Brain pericyte (primary cell): ENCODE measurements around the gene TCERG1L.

Source experiments
- DNase-seq: peaks from one replicate; pipeline ENCODE4 v3.0.0-alpha.2; 2012; ENCODE audit warnings: low read depth, low spot score

Gene TCERG1L

DNA sequence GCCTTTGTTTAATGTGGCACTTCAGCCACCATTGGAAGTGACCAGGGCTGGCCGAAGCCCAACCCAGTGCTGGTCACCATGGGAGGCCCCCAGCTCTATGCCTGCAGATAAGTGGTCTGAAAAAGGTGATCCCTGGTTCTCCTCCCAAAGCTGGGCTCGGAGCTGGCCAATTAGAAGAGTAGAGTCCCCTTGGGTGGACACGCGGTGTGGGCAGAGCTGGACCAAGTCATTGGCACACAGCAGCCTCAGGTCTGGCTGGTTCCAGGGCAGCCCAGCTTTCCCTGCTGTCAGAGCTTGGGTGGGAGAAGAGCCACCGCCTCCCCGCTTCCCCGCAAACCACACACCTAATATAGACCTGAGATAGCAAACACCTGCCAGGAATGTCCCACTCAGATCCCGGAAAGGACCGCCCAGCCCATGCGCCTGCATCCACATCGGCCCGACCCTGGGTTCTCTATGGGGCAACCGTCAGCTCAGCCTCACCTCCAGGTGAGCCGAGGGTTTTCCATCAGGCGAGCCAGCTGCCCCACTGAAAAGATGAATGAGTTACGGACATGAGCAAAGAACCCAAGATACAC is 84.3 kb downstream of the TCERG1L start:
- no peak for DNase-seq

GRCh38 chr10:131226446-131227162 is 84.9 kb downstream of the TCERG1L start:
- no peak for DNase-seq

- no peak for DNase-seq
Observed at GRCh38 chr10:131224106-131224505, 87.4 kb downstream of the TCERG1L start.

- no peak for DNase-seq
Observed at GRCh38 chr10:131223422-131223821, 88.1 kb downstream of the TCERG1L start.

DNA sequence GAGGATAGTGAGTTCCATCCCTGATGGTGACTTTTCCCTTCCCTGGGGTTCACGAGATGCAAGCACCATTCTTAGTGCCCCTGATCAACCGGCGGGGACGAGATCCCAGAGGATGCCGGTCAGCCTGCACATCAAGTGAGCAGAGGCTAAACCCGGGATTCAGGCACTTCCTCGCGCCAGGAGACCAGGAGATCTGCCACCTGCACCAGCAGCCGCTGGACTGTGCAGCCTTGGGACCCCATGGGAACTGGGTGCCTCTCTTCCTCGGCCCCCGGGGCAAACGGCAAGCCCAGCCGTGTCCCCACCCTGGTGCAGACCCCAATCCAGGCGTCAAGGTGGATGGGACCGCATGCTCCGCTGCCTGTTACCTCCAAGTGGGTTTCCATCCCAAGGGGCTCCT is 88.5 kb downstream of the TCERG1L start:
- no peak for DNase-seq

GRCh38 chr10:131221632-131222277 is 89.8 kb downstream of the TCERG1L start:
- no peak for DNase-seq

DNA sequence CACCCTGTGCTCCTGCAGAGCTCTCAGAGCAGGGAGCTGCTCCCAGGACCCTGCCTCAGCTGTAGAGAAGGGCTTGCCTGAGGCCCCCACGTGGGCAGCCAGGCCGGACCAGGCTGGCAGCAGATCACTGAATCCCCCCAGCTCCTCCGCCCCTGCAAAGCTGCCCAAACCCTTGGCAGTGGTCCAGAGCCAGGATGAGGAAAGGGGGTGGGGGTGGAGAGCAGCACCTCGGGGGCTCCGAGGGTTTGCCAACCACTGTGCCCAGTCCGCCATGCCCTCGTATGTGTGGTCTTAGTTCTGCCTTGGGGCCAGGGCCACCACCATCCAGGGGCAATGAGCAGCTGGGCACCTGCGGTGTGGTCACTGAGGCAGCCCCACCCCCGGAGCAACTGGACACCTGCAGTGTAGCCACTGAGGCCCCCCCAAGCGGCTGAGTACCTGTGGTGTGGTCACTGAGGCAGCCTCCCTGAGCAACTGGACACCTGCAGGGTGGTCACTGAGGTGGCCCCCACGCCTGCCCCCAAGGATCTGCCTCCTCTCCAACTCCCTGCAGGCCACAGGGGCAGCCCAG is 90.8 kb downstream of the TCERG1L start:
- DNase-seq, result no peak

GRCh38 chr10:131219955-131220489 is 91.5 kb downstream of the TCERG1L start:
- DNase-seq, result no peak

DNA sequence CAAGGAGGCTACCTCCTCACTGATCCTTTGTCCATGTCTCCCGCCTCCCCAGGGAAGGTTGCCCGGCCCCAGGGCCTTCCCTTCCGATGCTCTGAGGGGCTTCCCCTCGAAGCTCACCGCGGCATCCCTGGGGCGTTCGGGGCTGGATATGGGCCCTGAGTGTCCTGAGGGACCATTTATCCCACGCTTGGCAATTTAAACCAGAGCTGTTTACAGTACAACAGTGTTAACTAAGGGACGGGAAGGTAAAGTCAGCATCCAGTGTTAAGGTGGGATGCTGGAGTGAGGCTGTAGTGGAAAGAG is 92.0 kb downstream of the TCERG1L start:
- no peak for DNase-seq

DNA sequence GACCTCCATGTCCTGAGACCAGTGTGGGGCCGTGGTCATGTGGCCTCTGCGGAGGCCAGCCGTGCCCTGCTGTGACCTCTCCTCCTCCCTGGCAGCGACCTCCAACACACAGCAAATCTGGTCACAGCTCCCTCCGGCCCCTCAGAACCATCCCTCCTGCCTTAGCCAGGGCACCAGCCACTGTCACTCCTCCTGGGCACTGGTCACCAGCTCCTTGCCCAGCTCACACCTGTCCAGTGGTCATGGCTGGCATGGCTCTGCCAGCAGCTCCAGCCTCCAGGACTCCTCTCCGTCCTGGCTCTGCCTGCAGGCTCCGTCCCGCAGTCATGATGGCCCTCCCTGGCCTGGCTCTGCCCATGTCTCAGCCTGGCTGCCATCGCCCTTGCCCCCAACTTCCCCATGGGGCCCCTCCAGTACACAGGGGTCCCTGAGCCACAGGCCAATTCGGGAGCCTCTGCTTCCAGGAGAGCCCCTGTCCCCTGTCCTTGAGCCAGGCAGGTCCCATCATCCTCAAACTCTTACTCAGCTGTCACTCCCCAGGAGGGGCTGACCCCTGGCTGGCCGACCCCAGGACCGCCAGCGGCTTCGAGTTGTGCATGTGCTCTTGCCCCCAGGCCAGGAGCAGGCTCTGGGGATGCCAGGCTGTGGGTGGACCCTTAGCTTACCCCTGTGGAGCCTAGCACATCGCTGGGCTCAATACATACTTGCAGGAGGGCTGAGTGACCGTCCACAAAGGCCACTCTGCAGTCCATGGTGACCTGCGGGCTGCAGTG is 92.5 kb downstream of the TCERG1L start:
- DNase-seq, result no peak

DNA sequence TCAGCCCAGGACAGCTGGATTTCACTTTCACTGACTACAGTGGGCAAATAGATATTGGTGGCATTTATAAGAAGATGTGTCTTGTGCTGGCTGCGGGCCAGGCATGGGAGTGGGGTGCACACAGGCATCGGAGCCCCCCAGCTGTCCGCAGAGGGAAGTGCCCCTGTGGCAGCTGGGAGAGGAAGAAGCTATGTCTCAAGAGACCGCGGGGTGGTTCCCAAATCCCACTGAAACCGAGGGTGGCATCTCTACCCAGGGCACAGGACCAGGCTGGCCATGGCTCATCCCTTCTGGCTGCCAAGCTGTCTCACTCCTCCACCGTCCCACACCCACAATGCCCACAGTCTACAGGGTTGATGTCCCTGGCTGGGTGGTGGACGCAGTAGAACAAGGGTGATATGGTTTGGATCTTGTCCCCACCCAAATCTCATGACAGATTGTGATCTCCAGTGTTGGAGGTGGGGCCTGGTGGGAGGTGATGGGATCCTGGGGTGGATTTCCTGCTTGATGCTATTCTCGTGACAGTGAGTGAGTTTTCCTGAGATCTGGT is 94.8 kb downstream of the TCERG1L start:
- DNase-seq, result no peak

DNA sequence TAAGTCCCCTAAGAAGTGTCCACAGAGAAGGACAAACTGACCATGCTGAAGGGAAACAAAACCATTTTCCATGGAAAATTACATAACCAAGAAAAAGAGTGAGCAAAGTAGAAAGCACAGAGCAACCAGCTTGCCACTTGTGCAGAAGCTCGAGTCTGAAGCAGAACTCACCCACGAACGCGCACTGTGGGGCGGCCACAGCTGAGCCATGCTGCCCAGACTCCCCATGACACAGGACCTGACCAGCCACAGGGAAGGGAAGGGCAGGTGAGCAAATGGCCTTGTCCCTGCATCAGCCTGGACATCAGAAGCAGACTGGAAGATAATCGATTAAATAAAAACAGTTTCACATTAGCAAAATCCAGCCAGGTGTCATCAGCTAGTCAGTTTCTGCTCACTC is 95.7 kb downstream of the TCERG1L start:
- no peak for DNase-seq

DNA sequence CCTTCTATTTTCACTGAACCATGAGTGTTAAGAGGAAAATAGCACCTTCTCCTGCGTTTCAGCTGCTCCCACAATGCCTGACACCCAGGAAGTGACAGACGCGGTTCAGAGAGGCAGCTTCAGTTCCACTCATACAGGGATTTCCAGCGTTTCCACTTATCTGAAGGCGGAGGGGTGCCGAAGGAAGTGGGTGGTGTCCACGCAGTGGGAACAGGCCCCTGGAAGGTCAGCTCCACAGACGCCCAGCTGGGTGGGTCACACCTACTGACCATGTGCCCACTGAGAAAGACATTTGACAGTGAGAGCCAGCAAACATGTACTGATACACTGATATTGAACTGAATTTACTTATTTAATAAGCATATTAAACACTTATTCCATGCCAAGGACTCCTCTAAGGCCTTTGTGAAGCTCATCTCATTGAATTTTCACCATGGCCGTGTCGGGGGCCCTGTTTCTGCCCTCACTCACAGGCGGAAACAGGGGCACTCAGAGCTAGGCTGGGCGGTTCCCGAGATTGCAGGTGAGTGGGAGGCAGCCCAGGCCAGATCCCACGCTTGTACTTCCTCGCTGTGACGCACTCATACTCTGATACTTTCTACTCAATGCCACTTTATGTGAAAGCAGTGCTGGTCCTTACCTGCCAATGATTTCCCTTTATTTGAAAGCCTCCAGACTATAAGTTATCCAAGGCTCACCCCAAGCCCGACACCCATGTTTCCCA is 96.8 kb downstream of the TCERG1L start:
- DNase-seq, result no peak

DNA sequence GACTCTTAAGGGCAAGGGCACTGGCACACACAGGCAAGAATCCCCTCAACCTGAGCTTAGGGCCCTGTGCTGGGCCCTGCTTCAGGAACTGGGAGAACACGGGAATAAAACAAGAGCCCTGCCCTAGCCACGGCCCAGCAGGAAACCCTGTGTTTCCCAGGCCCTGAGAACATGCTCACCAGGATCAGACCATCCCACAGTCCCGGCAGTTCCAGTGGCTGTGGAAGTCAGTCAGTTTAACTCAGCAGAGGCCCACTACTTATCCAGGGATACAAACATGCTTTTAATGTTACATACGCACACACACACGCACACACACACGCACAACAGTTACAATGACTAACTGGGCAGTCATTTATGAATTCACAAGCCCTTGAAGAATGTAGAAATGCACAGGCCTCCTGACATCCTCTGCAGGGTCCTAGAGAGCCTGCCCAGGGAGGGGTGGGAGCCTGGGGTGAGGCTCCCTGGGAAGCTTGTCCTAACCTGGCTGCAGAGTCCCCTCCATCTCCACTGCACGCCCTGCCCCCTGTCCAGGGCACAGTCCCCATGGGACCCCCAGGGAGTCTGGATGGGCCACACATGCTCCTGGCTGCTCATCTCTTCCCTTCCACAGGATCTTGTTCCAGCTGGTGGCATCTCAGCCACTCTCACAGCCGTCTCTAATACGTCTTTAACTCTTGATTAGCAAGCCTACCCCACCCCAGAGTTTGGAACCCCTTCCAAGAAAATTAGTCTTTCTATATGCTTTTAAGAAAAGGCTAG is 97.6 kb downstream of the TCERG1L start:
- DNase-seq, result no peak

- DNase-seq, result no peak
Observed at GRCh38 chr10:131212763-131213325, 98.7 kb downstream of the TCERG1L start.

DNA sequence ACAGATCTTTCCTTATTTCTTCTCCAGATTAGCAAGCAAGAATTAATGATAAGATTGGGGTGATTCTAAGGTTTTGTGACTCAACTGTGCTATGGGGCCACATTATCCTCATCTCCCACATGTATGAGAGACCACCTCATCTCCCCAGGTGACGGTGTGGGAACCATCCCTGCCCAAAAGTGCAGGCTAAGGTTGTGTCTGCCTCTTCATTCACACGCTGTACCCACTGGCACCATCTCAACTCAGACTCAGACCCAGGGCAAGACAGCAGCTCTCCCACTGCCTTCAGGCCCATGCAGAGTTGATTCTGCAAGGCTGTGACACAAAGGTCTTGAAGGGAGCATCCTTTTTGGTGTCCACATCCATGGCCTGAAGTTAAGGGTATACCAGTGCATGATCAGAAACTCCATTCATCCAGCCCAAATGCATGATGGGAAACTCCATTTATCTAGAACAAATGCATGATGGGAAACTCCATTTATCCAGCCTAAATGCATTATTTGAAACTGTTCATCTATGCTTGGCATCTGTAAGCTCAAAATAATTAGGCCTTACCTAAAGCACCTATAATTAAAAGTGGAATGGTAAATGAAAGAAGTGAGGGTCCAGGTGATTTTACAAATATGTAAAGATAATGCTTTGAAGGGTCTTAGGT is 99.4 kb downstream of the TCERG1L start:
- DNase-seq, result no peak

GRCh38 chr10:131211559-131211958 is 100.0 kb downstream of the TCERG1L start:
- DNase-seq, result no peak

- no peak for DNase-seq
Observed at GRCh38 chr10:131211146-131211545, 100.4 kb downstream of the TCERG1L start.

- no peak for DNase-seq
Observed at GRCh38 chr10:131210181-131210580, 101.3 kb downstream of the TCERG1L start.
